ENCODE results near the gene ZC3H4. TPM values are rescaled to one million over a fixed set of nuclear protein-coding genes. Genes with fewer than 3 reads are reported as not detected.

The ZC3H4 gene
- total and polyA plus RNA-seq, 2 of the 8 experiments (the other 6 are each of a cell fraction or from before 2014, with no cell fraction given), result 6.6 to 92.0 TPM

GRCh38 chr19:47151627-47152026, 38.1 kb upstream of the ZC3H4 start (continued):
- no peak for TF ChIP-seq SIN3A (conservative IDR thresholded peaks at IDR 0.05 in 1 of 2, IDR thresholded peaks at IDR 0.05 in 1 of 2; ENCODE audit: low read depth in 1 of 2, low read length in 2 of 2)
- no peak for TF ChIP-seq CTBP2 (IDR thresholded peaks at IDR 0.05; ENCODE audit: borderline replicate concordance, insufficient read depth, insufficient read length, low read length)
- TF ChIP-seq JUN (IDR thresholded peaks at IDR 0.05; ENCODE audit: low read depth, low read length), result no peak
- TF ChIP-seq CHD7 (IDR thresholded peaks at IDR 0.05; ENCODE audit: insufficient replicate concordance, low read length), result no peak
- no peak for TF ChIP-seq ATF2 (IDR thresholded peaks at IDR 0.05; ENCODE audit: low read length)
- no peak for TF ChIP-seq POLR2AphosphoS5 (IDR thresholded peaks at IDR 0.05; ENCODE audit: low read depth, low read length)
- TF ChIP-seq CREB1 (IDR thresholded peaks at IDR 0.05), result no peak
